ENCODE results near the gene DCTD.

Gene DCTD

GRCh38 chr4:182888891-182889290 lies 28.3 kb downstream of the DCTD start:
- no peak for DNase-seq

- no peak for DNase-seq
These were observed 30.4 kb downstream of the DCTD start for GRCh38 chr4:182886768-182887167.

- no peak for DNase-seq
These were observed 31.0 kb downstream of the DCTD start for GRCh38 chr4:182886205-182886604.

- no peak for DNase-seq
These were observed 31.5 kb downstream of the DCTD start for GRCh38 chr4:182885738-182886077.

GRCh38 chr4:182885022-182885737 lies 32.0 kb downstream of the DCTD start:
- no peak for DNase-seq

GRCh38 chr4:182884040-182884439 lies 33.1 kb downstream of the DCTD start:
- no peak for DNase-seq

GRCh38 chr4:182883351-182883750 lies 33.8 kb downstream of the DCTD start:
- DNase-seq: no peak

- no peak for DNase-seq
These were observed 35.3 kb downstream of the DCTD start for GRCh38 chr4:182881914-182882313.

GRCh38 chr4:182880387-182881356 lies 36.5 kb downstream of the DCTD start:
- DNase-seq: no peak

- DNase-seq: no peak
These were observed 37.3 kb downstream of the DCTD start for GRCh38 chr4:182879913-182880312.

GRCh38 chr4:182878633-182879495 lies 38.3 kb downstream of the DCTD start:
- DNase-seq: no peak

GRCh38 chr4:182877326-182877883 lies 39.8 kb downstream of the DCTD start:
- DNase-seq: no peak

GRCh38 chr4:182876427-182876826 lies 40.8 kb downstream of the DCTD start:
- no peak for DNase-seq

- DNase-seq: no peak
These were observed 41.5 kb downstream of the DCTD start for GRCh38 chr4:182875453-182876405.

- DNase-seq: no peak
These were observed 42.3 kb downstream of the DCTD start for GRCh38 chr4:182874797-182875345.

GRCh38 chr4:182874304-182874751 lies 42.9 kb downstream of the DCTD start:
- no peak for DNase-seq

- DNase-seq: no peak
These were observed 43.5 kb downstream of the DCTD start for GRCh38 chr4:182873726-182874125.

GRCh38 chr4:182873289-182873688 lies 43.9 kb downstream of the DCTD start:
- no peak for DNase-seq

GRCh38 chr4:182872886-182873285 lies 44.3 kb downstream of the DCTD start:
- no peak for DNase-seq

GRCh38 chr4:182871616-182872015 lies 45.6 kb downstream of the DCTD start:
- DNase-seq: no peak

- no peak for DNase-seq
These were observed 47.5 kb downstream of the DCTD start for GRCh38 chr4:182869697-182870096.

Measured in effector CD8-positive, alpha-beta T cell (primary cell).